Esophagus squamous epithelium (tissue), 5 donors: ENCODE results near the gene KIAA1143. TPM values are rescaled to one million over a fixed set of nuclear protein-coding genes. Genes with fewer than 3 reads are reported as not detected.

Source experiments
- DNase-seq: peaks from one replicate; lab custom pipeline; 2025; lab: John Stamatoyannopoulos, UW
- H3K27ac ChIP-seq, 4 donors: fragments of 200-600 bp; sonication (generic); one replicate each; pipeline ENCODE4 v1.5.1; 2016 to 2019; ENCODE audit warnings: mild to moderate bottlenecking in 1 of 4
- H3K27me3 ChIP-seq, 4 donors: fragments of 200-600 bp; sonication (generic); 1 replicate in 3 of 4; 2 replicates in 1 of 4; pipeline versions ENCODE4 v1.5.1 to v1.6.0; 2017 to 2021; ENCODE audit warnings: antibody characterized with exemption in 1 of 4
- H3K36me3 ChIP-seq, 3 donors: fragments of 200-600 bp; sonication (generic); one replicate each; pipeline ENCODE4 v1.5.1; 2016 to 2019
- H3K4me1 ChIP-seq, 3 donors: fragments of 200-600 bp; sonication (generic); one replicate each; pipeline ENCODE4 v1.5.1; 2017 to 2019
- H3K4me3 ChIP-seq, 4 donors: fragments of 200-600 bp; sonication (generic); 1 replicate in 3 of 4; 2 replicates in 1 of 4; pipeline ENCODE4 v1.5.1; 2016 to 2019; ENCODE audit warnings: mild to moderate bottlenecking in 2 of 4, moderate library complexity in 1 of 4
- H3K9me3 ChIP-seq, 3 donors: fragments of 200-600 bp; sonication (generic); one replicate each; pipeline ENCODE4 v1.5.1; 2016 to 2019
- CTCF ChIP-seq, 6 experiments: fragments of 450-650 bp in 4 of 6; fragments of 200-600 bp in 2 of 6; sonication (generic) in 2 of 6; IDR thresholded peaks; one replicate each; pipeline ENCODE4 v1.5.1; 2016 to 2019; ENCODE audit warnings: antibody characterized with exemption in 6 of 6, mild to moderate bottlenecking in 4 of 6, moderate library complexity in 4 of 6
- POLR2A ChIP-seq, 4 donors: fragments of 450-650 bp; IDR thresholded peaks; one replicate each; pipeline ENCODE4 v1.6.1; 2017; ENCODE audit warnings: antibody characterized with exemption in 4 of 4, mild to moderate bottlenecking in 4 of 4, moderate library complexity in 3 of 4
- WGBS, 2 donors: methylation state at CpG; one replicate each; pipeline ENCODE4 v1.1.5; 2018; 5-methylcytosine and 5-hydroxymethylcytosine counted together
- intact Hi-C: fragments of 100-400 bp; cut with DNase I; formaldehyde crosslinking; loops from one replicate; pipeline ENCODE4 v1.15.0; 2022
- total RNA-seq, 4 donors: library from RNA; depleted of rRNA; stranded (reverse); fragments of >200 nt; gene quantifications; one replicate each; pipeline ENCODE4 v1.1.0, GENCODE V29; 2016
- donor health status: DM: yes; HTN: yes; CAD: no.

Gene KIAA1143
- 10 to 100 TPM in 3 of 4 donors, 1 to 10 TPM in 1; 7.5 to 24.4 (median 16.2) TPM for total RNA-seq

- intact Hi-C loops: no loop called here
- H3K27ac ChIP-seq: peak within 1 kb of the TSS; percentile 85 to 90 (median 86)
Observed at GRCh38 chr3:44761424-44762169, at the start of gene KIAA1143, which contains the start of gene KIF15. Gene KIAA1143 (minus strand): TSS chr3:44761619. CDS start chr3:44761602, 17 bp downstream. Gene KIF15 (plus strand): TSS chr3:44761794. CDS start chr3:44761866, 72 bp downstream.

GRCh38 chr3:44805960-44806359, 44.5 kb upstream of the KIAA1143 start:
- Histone ChIP-seq H3K27me3 (no peaks in the 10 kb centered on the region), H3K4me3 (no peak overlapping the region), H3K4me1 (no peaks in the 10 kb centered on the region), H3K27ac (no peak overlapping the region), H3K9me3 (no peaks in the 10 kb centered on the region), H3K36me3 (no peaks in the 10 kb centered on the region)
- intact Hi-C loops: no loop called here
- DNase-seq: no peak
- WGBS, 2 donors: 84 to 94% methylated on average over 2 of the region's 2 CpGs
- TF ChIP-seq CTCF (IDR thresholded peaks at IDR 0.05) (no peak), POLR2A (IDR thresholded peaks at IDR 0.05) (no peak)

More at GRCh38 chr3:44761424-44762169, at the start of gene KIAA1143, which contains the start of gene KIF15:
- TF ChIP-seq CTCF (IDR thresholded peaks at IDR 0.05) (peak in 2 of 6 experiments; percentile 7 to 27), POLR2A (IDR thresholded peaks at IDR 0.05) (peak in 3 of 4 donors; percentile 33 to 68 (median 63))
- Histone ChIP-seq H3K27me3 (no peaks in the 10 kb centered on the region), H3K4me3 (peak within 1 kb of the TSS; percentile 80 to 89 (median 86)), H3K9me3 (peaks cover 0 to 18% (median 5%) of the 10 kb centered on the region in 3 donors), H3K36me3 (peaks cover 0 to 22% (median 0%) of the 10 kb centered on the region in 3 donors), H3K4me1 (peaks cover 6 to 25% (median 17%) of the 10 kb centered on the region in 3 donors)
- WGBS, 2 donors: 0% methylated on average over 9 to 32 of the region's 64 CpGs
- peak; percentile 77 for DNase-seq

GRCh38 chr3:44803298-44803697, 41.9 kb upstream of the KIAA1143 start:
- peaks cover 0 to 11% (median 0%) of the 10 kb centered on the region in 3 donors for H3K36me3 ChIP-seq
- no peak for TF ChIP-seq POLR2A (IDR thresholded peaks at IDR 0.05)
- no peak for TF ChIP-seq CTCF (IDR thresholded peaks at IDR 0.05)
- DNase-seq: no peak
- H3K27ac ChIP-seq: no peak overlapping the region
- intact Hi-C loops: no loop called here
- 92% methylated on average over 2 of the region's 2 CpGs for WGBS, 2 donors
- no peak overlapping the region for H3K4me3 ChIP-seq
- no peaks in the 10 kb centered on the region for H3K4me1 ChIP-seq
- no peaks in the 10 kb centered on the region for H3K9me3 ChIP-seq
- H3K27me3 ChIP-seq: no peaks in the 10 kb centered on the region

GRCh38 chr3:44802011-44802410, 40.6 kb upstream of the KIAA1143 start:
- H3K4me1 ChIP-seq: no peaks in the 10 kb centered on the region
- peaks cover 0 to 19% (median 0%) of the 10 kb centered on the region in 3 donors for H3K36me3 ChIP-seq
- no peak overlapping the region for H3K4me3 ChIP-seq
- 60 to 71% methylated on average over 2 of the region's 2 CpGs for whole genome bisulfite sequencing, 2 donors
- H3K27ac ChIP-seq: no peak overlapping the region
- no peak for DNase-seq
- no peaks in the 10 kb centered on the region for H3K9me3 ChIP-seq
- H3K27me3 ChIP-seq: no peaks in the 10 kb centered on the region
- intact Hi-C loops: no loop called here
- TF ChIP-seq CTCF (IDR thresholded peaks at IDR 0.05) (no peak), POLR2A (IDR thresholded peaks at IDR 0.05) (no peak)

- peaks cover 0 to 26% (median 0%) of the 10 kb centered on the region in 3 donors for H3K36me3 ChIP-seq
- H3K4me3 ChIP-seq: no peak overlapping the region
- H3K27ac ChIP-seq: no peak overlapping the region
- no peaks in the 10 kb centered on the region for H3K4me1 ChIP-seq
- no peak for TF ChIP-seq CTCF (IDR thresholded peaks at IDR 0.05)
- TF ChIP-seq POLR2A (IDR thresholded peaks at IDR 0.05): no peak
- DNase-seq: no peak
- intact Hi-C loops: no loop called here
- H3K9me3 ChIP-seq: no peaks in the 10 kb centered on the region
- WGBS, 2 donors: 90 to 96% methylated on average over 4 of the region's 4 CpGs
- H3K27me3 ChIP-seq: no peaks in the 10 kb centered on the region
Observed at GRCh38 chr3:44795197-44795596, 33.8 kb upstream of the KIAA1143 start.
